LNCaP clone FGC (cell line): ENCODE measurements around the gene ITGA1.

ENCODE experiments used
- DNase-seq: peaks from one replicate; pipeline ENCODE4 v3.0.0-alpha.2; 2011; ENCODE audit warnings: low read depth
- H3K4me3 ChIP-seq: 2 replicates; pipeline ENCODE4 v1.5.1; 2011; ENCODE audit warnings: mild to moderate bottlenecking, low read depth, low read length, control low read depth
- TF ChIP-seq, protein P1 (sequence below): IDR thresholded peaks from 2 replicates; pipeline ENCODE4 v1.5.1; 2012; ENCODE audit warnings: mild to moderate bottlenecking; ENCODE audit not compliant: control insufficient read depth, insufficient read depth; ENCODE audit errors: extremely low read depth

The ITGA1 gene

DNA sequence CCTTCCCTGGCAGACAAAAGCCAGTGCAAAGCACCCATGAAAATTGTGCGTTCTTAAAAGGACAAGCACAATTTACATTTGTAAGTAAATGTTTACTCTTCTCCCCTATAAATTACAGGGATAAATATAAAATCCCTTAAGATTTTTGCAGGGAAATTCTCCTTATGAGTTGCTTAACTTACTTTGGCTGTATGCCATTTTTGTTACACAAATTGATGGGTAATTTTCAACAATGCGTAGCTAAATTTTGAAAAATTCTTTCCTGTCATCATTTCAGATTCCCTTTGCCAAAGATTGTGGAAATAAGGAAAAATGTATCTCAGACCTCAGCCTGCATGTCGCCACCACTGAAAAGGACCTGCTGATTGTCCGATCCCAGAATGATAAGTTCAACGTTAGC, 137.3 kb downstream of the ITGA1 start:
- TF ChIP-seq, protein P1, sequence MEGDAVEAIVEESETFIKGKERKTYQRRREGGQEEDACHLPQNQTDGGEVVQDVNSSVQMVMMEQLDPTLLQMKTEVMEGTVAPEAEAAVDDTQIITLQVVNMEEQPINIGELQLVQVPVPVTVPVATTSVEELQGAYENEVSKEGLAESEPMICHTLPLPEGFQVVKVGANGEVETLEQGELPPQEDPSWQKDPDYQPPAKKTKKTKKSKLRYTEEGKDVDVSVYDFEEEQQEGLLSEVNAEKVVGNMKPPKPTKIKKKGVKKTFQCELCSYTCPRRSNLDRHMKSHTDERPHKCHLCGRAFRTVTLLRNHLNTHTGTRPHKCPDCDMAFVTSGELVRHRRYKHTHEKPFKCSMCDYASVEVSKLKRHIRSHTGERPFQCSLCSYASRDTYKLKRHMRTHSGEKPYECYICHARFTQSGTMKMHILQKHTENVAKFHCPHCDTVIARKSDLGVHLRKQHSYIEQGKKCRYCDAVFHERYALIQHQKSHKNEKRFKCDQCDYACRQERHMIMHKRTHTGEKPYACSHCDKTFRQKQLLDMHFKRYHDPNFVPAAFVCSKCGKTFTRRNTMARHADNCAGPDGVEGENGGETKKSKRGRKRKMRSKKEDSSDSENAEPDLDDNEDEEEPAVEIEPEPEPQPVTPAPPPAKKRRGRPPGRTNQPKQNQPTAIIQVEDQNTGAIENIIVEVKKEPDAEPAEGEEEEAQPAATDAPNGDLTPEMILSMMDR, result no peak
- no peak for DNase-seq
- no peak overlapping the region for H3K4me3 ChIP-seq

DNA sequence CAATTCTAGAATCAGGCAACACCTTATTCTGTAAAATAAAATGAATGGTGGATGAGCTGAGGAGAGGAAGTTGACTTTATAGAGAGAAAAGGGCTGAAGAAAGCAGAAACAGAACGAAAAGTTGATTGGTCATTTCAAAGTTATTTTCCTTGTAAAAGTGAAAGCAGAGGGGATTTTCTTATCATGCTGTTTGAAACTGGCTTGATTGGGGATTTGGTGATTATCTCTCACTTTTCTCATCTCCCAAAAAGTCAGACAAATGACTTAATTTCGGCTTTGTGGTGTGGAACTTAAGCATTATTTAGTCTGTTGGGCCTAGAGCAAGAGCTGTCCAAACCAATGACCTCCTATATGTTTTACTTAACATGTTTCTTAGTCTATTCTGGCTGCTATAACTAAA, 141.0 kb downstream of the ITGA1 start:
- TF ChIP-seq, protein P1, result no peak
- DNase-seq, result no peak
- H3K4me3 ChIP-seq, result no peak overlapping the region

DNA sequence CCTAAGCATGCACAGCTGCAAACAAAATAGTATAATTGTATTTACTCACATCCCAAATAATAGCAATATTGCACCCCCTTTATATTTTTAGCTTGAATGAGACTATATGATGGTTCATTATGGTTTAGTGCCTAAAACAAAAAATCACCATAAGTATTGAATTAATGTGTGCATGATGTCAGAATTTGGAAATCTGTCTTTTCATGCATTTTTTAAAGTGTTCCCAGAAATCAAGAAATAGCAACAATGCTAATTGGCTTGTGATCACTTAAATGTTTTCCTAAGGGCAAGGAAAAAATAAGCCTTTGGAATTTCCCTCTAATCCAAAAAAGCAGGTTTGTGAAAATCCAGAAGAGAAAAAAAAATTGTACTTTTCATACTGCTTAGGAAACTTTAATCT, 150.5 kb downstream of the ITGA1 start:
- DNase-seq, result no peak
- H3K4me3 ChIP-seq, result no peak overlapping the region
- TF ChIP-seq, protein P1, result no peak

DNA sequence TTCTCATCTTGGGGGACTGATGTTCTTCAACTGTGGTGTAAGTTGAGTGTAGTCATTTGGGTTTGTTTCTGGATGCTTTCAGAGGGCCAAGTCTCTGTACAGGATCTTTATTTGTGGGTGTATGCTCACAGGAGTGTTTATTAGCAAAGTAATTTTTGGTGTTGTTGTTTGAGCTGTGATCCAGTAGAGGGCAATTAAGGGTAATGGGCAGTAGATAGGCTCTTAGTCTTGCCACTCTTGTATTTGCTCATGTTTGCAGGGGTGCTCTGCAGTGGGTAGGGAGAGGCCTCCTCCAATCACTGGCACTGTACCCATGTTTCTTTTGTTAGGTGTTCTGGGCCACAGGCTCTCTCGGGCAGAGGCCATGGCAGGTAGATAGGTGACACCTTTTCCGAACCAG, 155.6 kb downstream of the ITGA1 start:
- TF ChIP-seq, protein P1, result 0 out of 2 replicates have a peak, but pooled peaks have one; percentile 31
- DNase-seq, result no peak
- H3K4me3 ChIP-seq, result no peak overlapping the region

DNA sequence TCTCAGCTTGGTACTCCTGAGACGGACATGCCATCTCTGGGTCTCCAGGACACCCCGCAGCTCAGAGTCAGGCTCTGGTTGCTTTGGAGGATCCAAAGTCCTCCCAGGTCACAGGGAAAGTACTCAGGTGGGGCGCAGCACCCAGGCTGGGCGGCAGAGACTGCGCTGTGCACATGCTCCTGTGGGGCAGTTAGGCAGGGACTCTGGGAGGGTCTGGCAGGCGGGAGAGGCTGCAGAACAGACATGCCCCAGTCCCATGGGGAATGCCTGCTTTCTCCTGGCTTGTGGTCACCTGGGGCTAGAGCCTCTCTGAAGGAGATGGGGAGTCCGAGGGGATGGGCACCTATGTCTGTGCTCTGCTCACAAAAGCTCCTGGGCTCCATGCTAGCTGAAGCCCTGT, 156.1 kb downstream of the ITGA1 start:
- TF ChIP-seq, protein P1, result no peak
- no peak overlapping the region for H3K4me3 ChIP-seq
- no peak for DNase-seq

DNA sequence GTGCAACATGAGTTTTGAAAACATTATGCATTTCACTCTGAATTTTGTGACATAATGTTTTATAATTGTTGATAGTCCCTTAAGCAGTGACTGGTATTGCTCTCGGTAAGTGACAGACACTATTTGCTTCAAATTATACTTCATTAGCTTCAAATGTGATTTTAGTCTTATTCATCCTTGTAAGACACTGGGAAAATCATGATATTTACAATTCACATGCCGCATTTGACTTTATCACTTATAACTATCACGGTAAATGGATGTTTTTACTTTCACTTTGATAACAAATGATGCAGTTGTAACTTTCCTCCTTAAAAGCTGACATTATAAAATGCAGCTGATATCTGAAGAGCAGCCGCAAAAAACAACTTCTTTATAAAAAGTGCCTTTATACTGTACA, 157.3 kb downstream of the ITGA1 start:
- DNase-seq, result no peak
- peak overlapping the region; percentile 24; the same call in 1 of the 2 replicates for H3K4me3 ChIP-seq
- TF ChIP-seq, protein P1, result no peak

DNA sequence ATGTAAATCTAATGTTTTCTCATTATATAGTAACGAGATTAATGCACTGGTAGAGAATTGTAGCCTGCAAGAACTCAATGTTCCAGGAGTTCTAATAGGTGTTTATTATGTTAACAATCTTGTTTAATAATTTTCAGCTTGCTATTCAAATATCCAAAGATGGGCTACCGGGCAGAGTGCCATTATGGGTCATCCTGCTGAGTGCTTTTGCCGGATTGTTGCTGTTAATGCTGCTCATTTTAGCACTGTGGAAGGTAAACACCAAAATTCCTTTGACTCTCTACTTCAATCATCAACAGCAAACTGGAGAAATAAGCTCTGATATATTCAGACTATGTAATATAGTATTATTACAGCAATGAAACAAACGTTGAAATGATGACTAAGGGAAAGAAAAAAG, 159.5 kb downstream of the ITGA1 start:
- no peak overlapping the region for H3K4me3 ChIP-seq
- DNase-seq, result no peak
- TF ChIP-seq, protein P1, result no peak
